ENCODE data around the gene TBCA. TPM values are rescaled to one million over a fixed set of nuclear protein-coding genes. Genes with fewer than 3 reads are reported as not detected.

The TBCA gene
- total RNA-seq, 1 experiment from 2014 or later, result 317 TPM

GRCh38 chr5:77785229-77785628 is 9.1 kb upstream of the TBCA start:
- no TSS peak for BruUV-seq (replicated peaks)
- Histone ChIP-seq H3K27ac (ENCODE audit: low read depth, low read length) (no peak overlapping the region), H3K9ac (ENCODE audit: low read length) (no peak overlapping the region), H3K4me1 (ENCODE audit: control insufficient read depth in 1 of 2, insufficient read depth in 2 of 2, low read length in 2 of 2) (no peaks in the 10 kb centered on the region), H3K27me3 (ENCODE audit: insufficient read depth, low read length) (no peaks in the 10 kb centered on the region), H3K9me2 (ENCODE audit: insufficient read depth) (no peaks in the 10 kb centered on the region), H2AFZ (ENCODE audit: low read depth, low read length, poor library complexity, severe bottlenecking) (no peak overlapping the region), H3K4me3 (replicated peaks in 1 of 2; ENCODE audit: low read depth in 1 of 2, low read length in 2 of 2) (no peak overlapping the region), H3K79me2 (ENCODE audit: insufficient read depth, low read length) (no peaks in the 10 kb centered on the region), H4K20me1 (ENCODE audit: insufficient read depth) (no peaks in the 10 kb centered on the region), H3K36me3 (ENCODE audit: control insufficient read depth in 1 of 2, insufficient read depth in 2 of 2, low read length in 2 of 2) (no peaks in the 10 kb centered on the region), H3K9me3 (ENCODE audit: control insufficient read depth in 1 of 2, insufficient read depth in 1 of 2, low read depth in 1 of 2, low read length in 2 of 2) (no peaks in the 10 kb centered on the region), H3K4me2 (ENCODE audit: low read length) (no peak overlapping the region)
- ChIA-PET POLR2A (no interaction called here), RAD21 (ENCODE audit: low non-redundant PET in 1 of 2, low total read pairs in 2 of 2, uncharacterized antibody in 2 of 2, unreplicated experiment in 2 of 2) (no interaction called here), CTCF (no interaction called here)
- intact Hi-C loops (cut with micrococcal nuclease), result no loop called here
- no peak for TF ChIP-seq POLR2AphosphoS5 (IDR thresholded peaks at IDR 0.05; ENCODE audit: low read depth, low read length)
- no peak for TF ChIP-seq SRF (IDR thresholded peaks at IDR 0.05; ENCODE audit: low read depth)
- TF ChIP-seq SIN3A (IDR thresholded peaks at IDR 0.05; ENCODE audit: low read depth), result no peak
- no peak for TF ChIP-seq JUND (IDR thresholded peaks at IDR 0.05)
- TF ChIP-seq YY1 (IDR thresholded peaks at IDR 0.05; ENCODE audit: extremely low read depth, insufficient replicate concordance, low read depth, low read length), result no peak
- TF ChIP-seq ZNF274 (IDR thresholded peaks at IDR 0.05; ENCODE audit: low read depth, low read length), result no peak
- no peak for TF ChIP-seq CTCF (IDR thresholded peaks at IDR 0.05 in 2 of 3, conservative IDR thresholded peaks at IDR 0.05 in 1 of 3; ENCODE audit: borderline replicate concordance in 1 of 3, insufficient read depth in 1 of 3, low read depth in 2 of 3, low read length in 2 of 3)
- TF ChIP-seq SP1 (IDR thresholded peaks at IDR 0.05; ENCODE audit: low read depth), result no peak
- TF ChIP-seq RAD21 (IDR thresholded peaks at IDR 0.05; ENCODE audit: low read depth), result no peak
- no peak for TF ChIP-seq EZH2 (IDR thresholded peaks at IDR 0.05)
- TF ChIP-seq CEBPB (IDR thresholded peaks at IDR 0.05; ENCODE audit: low read depth), result no peak
- ATAC-seq, result no peak
- DNase-seq (ENCODE audit: low read depth, low spot score), result no peak

All from HCT116 (cell line).